Activated T-helper 1 cell treated with anti-CD3 and anti-CD28 coated beads, Interleukin-2, amount 50 U/mL, for 16 hours (primary cell): ENCODE data around the gene PTPRB.

Experiments
- DNase-seq, 2 donors: peaks; one replicate each; pipeline ENCODE4 v3.0.0-alpha.2; 2020; ENCODE audit warnings: low read depth in 1 of 2, low spot score in 1 of 2

Gene PTPRB

DNA sequence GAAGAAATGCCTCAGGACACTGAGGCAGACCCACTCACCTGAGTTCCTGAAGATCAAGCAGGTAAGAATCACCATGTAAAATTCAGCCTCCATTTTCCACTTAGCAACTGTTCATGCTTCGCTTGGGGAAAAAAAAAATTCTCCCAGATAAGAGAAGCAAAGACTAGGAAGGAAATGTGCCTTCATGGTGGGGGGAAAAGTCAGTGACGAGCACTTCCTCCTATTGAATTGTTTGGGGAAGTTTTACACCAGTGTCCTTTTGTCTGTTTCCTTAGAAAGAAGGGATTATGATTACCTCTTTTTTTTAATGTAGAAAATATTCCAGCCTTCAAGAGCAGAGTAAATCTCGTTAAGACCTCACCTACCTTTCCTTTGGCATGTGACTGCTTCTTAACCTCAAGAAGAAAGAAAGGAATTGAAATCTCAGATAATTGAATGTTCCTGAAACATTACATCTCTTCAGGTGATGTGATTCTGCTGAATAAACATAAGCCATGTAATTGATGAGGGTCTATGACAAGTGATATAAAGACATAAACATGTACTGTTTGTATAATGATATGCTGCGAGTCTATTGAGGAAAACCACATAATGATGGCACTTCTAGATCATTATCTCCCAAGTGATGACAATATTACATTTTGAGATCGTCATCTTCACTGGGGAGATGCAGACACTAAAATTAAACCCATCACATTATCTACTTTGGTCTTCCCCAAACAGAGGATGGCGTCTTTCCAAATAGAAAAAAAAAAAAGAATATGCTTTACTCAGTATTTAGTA, at the start of gene PTPRB:
PTPRB (minus strand) TSS at position 127 of the 783 bp plus-strand sequence; CDS start at position 93, 34 bp downstream.
- no peak for DNase-seq

GRCh38 chr12:70686907-70687306, 49.7 kb upstream of the PTPRB start:
- no peak for DNase-seq

DNA sequence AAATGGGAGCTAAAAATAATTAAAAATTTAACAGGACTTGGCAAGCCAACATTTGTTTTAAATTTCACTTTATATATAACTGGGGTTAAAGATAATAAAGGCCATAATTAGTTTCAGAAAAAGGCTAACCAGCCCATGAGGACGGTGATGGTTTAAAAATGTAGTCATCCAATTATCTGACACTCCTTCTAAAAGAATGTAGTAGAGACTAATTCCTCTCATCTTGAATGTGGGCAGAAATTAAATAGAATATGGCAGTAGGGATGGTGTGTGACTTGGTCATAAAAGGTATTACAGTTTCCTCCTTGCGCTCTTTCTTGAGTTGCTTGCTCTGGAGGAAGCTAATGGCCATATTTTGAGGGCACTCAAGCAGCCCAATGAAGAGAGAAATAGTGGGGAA, 49.1 kb upstream of the PTPRB start:
- DNase-seq, result no peak

DNA sequence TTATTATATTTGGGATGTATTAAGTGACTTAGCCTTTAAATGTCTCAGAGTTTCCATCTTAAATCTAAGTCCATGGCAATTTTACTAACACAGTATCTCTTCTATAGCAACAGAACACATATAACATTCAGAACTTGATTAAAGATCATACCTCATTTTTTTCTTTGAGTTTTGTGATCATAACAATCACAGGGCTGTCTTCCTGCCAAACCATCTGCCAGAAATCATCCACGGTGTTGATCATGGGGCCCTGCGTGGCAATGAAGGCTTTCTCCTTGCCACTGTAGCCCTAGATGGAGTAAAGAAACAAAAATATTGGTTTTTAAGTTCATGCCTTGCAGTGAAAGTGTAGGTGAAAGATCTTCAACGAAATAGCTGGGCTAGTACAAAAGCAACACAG, 46.7 kb upstream of the PTPRB start:
- no peak for DNase-seq

GRCh38 chr12:70671698-70672097, 34.5 kb upstream of the PTPRB start:
- no peak for DNase-seq

DNA sequence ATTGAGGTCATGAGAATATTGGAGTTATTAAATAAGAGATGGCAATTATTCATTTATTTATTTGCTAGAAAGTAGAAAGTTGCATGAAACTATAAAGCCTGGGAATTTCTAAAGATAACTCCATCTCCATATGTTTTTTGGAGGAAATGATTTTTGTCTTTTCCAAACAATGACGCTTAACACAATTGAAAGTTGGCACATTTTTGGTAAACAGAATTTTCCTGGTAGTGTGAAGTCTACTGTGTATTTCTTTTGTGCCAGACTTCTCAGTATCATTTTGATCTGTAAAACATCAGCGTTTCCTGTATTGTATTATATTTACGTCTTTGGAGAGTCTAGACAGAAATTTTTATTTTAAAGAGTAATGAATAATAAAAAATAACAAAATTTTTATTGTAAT, 33.7 kb upstream of the PTPRB start:
- no peak for DNase-seq

- no peak for DNase-seq
These were observed 30.0 kb upstream of the PTPRB start for GRCh38 chr12:70667253-70667652.

DNA sequence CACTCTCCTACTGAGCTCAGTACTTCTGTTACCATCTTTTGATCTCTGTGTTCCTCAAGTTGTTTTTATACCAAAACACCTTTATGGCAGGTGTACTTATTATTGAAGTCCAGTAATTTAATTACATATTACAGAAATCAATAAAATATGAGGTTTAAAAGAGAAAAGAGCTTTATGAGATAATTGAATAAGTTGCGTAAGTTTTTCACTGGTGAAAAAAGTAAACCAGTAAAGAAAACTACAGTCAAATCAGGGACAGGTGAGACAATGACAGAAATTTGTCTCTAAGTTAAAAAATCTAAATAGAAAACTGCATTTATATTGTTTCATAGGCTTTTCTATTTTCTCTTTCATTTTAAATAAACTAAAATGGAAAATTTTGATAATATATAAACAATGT, 29.1 kb upstream of the PTPRB start:
- no peak for DNase-seq

GRCh38 chr12:70664465-70664881, 27.2 kb upstream of the PTPRB start:
- no peak for DNase-seq

DNA sequence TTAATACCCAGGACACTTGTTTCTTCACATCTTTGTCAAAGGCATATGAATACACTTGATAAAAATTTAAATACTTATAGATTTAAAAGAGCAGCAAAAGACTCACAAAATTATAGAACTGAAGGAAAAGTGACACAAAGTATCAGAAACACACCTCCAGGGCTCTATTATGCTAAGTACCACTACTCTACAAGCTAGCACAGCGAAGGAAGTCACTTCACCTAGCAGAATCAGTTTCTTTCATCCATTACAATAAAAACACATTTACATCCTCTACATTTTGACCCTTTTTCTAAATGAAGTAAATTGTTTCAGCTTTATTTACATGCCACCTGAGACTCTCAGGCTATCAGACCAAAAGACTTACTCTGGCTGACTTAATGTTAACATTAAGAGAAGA, 26.6 kb upstream of the PTPRB start:
- no peak for DNase-seq

DNA sequence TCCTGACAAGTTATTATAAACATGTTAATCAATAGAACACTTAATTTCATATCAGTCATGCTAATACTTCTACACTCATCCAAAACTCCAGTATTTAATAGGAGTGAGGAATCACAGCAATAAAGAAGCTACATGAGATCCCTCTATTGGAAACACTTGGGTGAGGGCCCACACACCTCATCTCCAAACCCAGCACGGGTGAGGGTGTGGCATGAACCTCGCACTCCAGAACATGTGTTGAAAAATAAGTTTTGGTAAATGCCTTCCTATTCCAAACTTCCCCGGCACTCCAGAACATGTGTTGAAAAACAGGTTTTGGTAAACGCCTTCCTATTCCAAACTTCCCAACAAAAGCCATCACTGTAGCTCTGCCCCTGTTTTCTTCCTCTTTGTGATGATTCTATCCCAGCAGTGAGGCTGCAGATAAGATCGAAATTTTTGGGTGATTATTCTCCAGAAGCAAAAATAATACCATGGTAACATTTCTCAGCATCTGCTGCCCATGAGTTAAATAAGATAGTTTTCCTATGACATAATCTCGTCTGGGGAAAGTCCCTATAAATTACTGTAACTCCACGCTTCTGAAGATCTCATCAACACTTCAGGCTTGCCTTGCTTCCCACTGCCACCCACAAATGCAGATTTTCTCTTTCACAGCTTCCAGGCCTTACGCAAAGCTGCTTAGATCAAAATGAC, 24.4 kb upstream of the PTPRB start:
- DNase-seq, result no peak

GRCh38 chr12:70660620-70661219, 23.5 kb upstream of the PTPRB start:
- DNase-seq, result no peak

- DNase-seq, result no peak
These were observed 22.9 kb upstream of the PTPRB start for GRCh38 chr12:70660002-70660604.

- DNase-seq, result no peak
These were observed 21.9 kb upstream of the PTPRB start for GRCh38 chr12:70659077-70659606.

- no peak for DNase-seq
These were observed 20.5 kb upstream of the PTPRB start for GRCh38 chr12:70657616-70658286.

DNA sequence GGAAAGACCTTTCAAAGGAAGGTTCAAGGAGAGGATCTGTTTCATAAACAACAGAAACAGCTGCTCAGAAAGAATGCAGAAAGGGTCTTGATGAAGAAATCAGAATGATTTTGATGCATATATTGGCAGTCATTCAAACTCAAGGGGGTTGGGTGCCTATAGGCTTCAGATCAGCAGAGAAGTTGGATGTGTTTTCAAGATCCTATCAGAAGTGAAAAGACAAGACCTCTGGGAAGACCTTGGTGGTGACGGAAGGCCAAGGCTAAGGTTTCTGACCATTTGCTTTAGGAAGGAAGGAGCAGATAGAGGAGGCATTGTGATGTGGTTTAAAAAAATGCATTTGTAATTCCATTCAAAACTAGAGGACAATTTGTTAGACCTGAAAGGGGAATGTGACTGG, 15.2 kb upstream of the PTPRB start:
- no peak for DNase-seq

- DNase-seq, result no peak
These were observed 11.6 kb upstream of the PTPRB start for GRCh38 chr12:70648831-70649230.

GRCh38 chr12:70648191-70648590, 11.0 kb upstream of the PTPRB start:
- no peak for DNase-seq

DNA sequence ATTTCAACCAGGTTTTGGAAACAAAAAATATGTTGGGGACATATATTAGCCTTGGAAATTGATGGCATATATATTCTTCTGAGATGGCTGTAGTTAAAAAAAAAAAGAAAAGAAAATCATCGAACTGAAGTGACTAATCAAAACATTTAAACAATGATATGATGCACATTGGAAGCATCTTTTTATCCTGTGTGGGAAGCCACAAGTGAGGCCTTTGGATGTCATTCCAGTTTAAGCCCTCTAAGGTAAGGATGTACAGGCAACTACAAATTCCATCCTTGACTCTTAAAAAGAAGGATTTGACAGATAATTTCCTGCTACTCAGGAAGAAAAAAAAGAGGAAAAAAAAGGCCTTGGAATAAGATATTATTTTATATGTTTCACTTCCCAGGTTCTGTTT, 9.6 kb upstream of the PTPRB start:
- no peak for DNase-seq

DNA sequence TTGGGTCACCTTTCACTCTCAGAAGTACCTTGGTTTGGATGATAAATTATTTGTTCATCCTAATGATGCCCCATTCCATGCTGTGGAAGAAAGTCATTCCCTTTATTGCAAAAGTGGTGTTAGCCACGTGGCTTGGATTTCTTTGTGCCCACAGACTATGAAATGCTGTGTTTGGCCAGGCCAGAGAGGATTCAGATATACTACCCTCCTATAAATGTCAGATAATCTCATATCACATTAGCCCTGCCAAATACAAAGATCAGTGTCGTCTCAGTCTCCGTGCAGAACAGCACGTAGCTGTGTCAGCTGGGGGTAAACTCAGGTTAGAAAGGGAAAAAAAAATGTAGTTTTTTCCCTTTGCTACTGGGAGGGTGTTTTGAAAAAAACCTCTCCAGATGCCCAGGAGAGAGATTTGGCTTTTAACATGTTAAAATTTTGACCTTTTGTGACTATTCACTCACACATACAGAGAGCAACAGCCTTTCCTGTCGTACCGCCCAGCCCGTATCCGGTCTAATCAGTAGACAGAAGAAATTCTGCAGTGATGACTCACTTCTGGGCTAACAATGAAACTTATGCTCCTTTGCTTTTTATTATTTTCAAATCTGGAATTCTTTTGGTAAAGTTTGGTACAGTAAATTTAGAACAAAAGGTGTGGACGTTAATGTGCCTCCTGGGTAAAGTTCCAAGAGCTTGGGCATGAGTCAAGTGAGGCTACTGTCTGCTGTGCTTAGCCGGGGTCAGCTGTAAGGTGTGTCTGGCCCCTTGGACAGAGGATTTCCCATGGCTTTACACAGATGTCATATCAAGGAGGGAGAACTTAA, 8.5 kb upstream of the PTPRB start:
- no peak for DNase-seq
